ENCODE measurements around the gene DRD5. TPM values are rescaled to one million over a fixed set of nuclear protein-coding genes. Genes with fewer than 3 reads are reported as not detected.

Gene DRD5
- total RNA-seq, 1 donor from 2014 or later, result not detected

- intact Hi-C loops (cut with DNase I), result no loop called here
- ATAC-seq, result peak; percentile 75
- TF ChIP-seq, protein P1, sequence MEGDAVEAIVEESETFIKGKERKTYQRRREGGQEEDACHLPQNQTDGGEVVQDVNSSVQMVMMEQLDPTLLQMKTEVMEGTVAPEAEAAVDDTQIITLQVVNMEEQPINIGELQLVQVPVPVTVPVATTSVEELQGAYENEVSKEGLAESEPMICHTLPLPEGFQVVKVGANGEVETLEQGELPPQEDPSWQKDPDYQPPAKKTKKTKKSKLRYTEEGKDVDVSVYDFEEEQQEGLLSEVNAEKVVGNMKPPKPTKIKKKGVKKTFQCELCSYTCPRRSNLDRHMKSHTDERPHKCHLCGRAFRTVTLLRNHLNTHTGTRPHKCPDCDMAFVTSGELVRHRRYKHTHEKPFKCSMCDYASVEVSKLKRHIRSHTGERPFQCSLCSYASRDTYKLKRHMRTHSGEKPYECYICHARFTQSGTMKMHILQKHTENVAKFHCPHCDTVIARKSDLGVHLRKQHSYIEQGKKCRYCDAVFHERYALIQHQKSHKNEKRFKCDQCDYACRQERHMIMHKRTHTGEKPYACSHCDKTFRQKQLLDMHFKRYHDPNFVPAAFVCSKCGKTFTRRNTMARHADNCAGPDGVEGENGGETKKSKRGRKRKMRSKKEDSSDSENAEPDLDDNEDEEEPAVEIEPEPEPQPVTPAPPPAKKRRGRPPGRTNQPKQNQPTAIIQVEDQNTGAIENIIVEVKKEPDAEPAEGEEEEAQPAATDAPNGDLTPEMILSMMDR (IDR thresholded peaks at IDR 0.05), result no peak
These were observed 43.6 kb downstream of the DRD5 start for GRCh38 chr4:9825049-9825448.

DNA sequence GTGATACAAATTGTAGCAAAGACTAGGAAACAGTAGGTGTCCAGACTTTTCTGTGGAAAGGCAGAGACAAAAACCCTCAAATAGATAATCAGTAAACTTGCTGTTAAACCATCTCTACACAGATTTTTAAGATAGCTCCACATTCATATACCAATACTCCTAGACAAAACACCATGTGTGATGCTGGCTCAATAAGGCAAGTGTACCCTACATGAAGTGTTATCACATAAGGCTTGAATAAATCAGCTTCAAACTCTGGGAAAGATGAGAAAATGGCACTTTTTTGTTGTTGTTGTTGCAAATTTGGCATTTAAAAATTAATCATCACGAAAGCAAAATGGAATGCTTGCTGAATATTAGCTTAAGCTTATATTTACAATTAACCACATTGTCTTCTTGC lies 45.1 kb downstream of the DRD5 start:
- intact Hi-C loops (cut with DNase I), result no loop called here
- H3K27me3 ChIP-seq, result no peaks in the 10 kb centered on the region
- DNase-seq, result no peak
- H3K27ac ChIP-seq, result no peak overlapping the region
- TF ChIP-seq, protein P1 (IDR thresholded peaks at IDR 0.05), result no peak
- H3K36me3 ChIP-seq, result no peaks in the 10 kb centered on the region
- H3K9me3 ChIP-seq, result no peaks in the 10 kb centered on the region
- no peak for ATAC-seq
- H3K4me3 ChIP-seq, result no peak overlapping the region
- no peaks in the 10 kb centered on the region for H3K4me1 ChIP-seq

More at GRCh38 chr4:9825049-9825448, 43.6 kb downstream of the DRD5 start:
- DNase-seq, result no peak
- Histone ChIP-seq H3K4me1 (no peaks in the 10 kb centered on the region), H3K27ac (no peak overlapping the region), H3K4me3 (no peak overlapping the region), H3K9me3 (no peaks in the 10 kb centered on the region), H3K36me3 (no peaks in the 10 kb centered on the region), H3K27me3 (no peaks in the 10 kb centered on the region)

- DNase-seq, result no peak
- H3K27me3 ChIP-seq, result no peaks in the 10 kb centered on the region
- H3K27ac ChIP-seq, result no peak overlapping the region
- intact Hi-C loops (cut with DNase I), result no loop called here
- no peaks in the 10 kb centered on the region for H3K4me1 ChIP-seq
- no peak overlapping the region for H3K4me3 ChIP-seq
- TF ChIP-seq, protein P1 (IDR thresholded peaks at IDR 0.05), result no peak
- ATAC-seq, result no peak
- H3K9me3 ChIP-seq, result no peaks in the 10 kb centered on the region
- no peaks in the 10 kb centered on the region for H3K36me3 ChIP-seq
These were observed 51.2 kb downstream of the DRD5 start for GRCh38 chr4:9832640-9833039.

DNA sequence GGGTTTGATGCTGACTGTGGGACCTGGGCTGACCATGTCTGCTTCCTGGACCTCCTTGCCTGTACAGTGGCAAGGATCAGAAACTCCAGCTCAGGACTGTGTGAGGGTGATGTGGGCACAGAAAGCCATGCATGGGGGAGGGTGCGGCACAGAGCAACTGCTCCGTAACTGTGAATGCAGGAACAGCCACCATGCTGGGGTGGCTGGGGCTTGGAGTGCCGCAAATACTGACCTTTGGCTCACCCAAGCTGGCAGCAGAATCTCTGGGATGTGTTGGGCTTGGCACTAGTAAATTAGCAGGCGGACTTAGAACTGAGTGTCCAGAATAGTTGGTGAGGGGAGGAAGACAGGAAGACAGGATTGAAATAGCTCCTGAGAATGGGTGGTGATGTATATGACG lies 52.0 kb downstream of the DRD5 start:
- Histone ChIP-seq H3K4me1 (no peaks in the 10 kb centered on the region), H3K27me3 (no peaks in the 10 kb centered on the region), H3K4me3 (no peak overlapping the region), H3K9me3 (no peaks in the 10 kb centered on the region), H3K36me3 (no peaks in the 10 kb centered on the region), H3K27ac (no peak overlapping the region)
- TF ChIP-seq, protein P1 (IDR thresholded peaks at IDR 0.05), result no peak
- no peak for DNase-seq
- intact Hi-C loops (cut with DNase I), result no loop called here
- ATAC-seq, result no peak

Other genes starting within 250 kb of the DRD5 start
- gene SLC2A9, start 239.9 kb downstream of the DRD5 start, total RNA-seq, result 19.0 TPM